SK-N-SH treated with all-trans-retinoic acid at 6 μM for 48 hours (cell line): ENCODE measurements around the gene CCNL2.

Experiments used
- ATAC-seq: fragments of 200-7000 bp; cut with Tn5 transposase; 3 replicates; pipeline ENCODE4 v1.9.1; 2020; ENCODE audit warnings: mild to moderate bottlenecking, moderate library complexity
- ARNTL ChIP-seq: fragments of 450-650 bp; formaldehyde crosslinking; IDR thresholded peaks from 2 replicates; pipeline ENCODE4 v1.5.0; 2020; ENCODE audit warnings: low read depth, mild to moderate bottlenecking, moderate library complexity, borderline replicate concordance
- BACH2 ChIP-seq: fragments of 250-450 bp; sonication (Bioruptor Pico); IDR thresholded peaks from 2 replicates; pipeline ENCODE4 v1.9.0; 2021; ENCODE audit warnings: mild to moderate bottlenecking, borderline replicate concordance
- CSDC2 ChIP-seq: fragments of 250-450 bp; sonication (Bioruptor Pico); IDR thresholded peaks from 2 replicates; pipeline ENCODE4 v1.5.0; 2020; ENCODE audit warnings: mild to moderate bottlenecking, moderate library complexity
- ESRRG ChIP-seq: fragments of 250-450 bp; sonication (Bioruptor Pico); IDR thresholded peaks from 2 replicates; pipeline ENCODE4 v1.6.1; 2021; ENCODE audit warnings: mild to moderate bottlenecking
- GLIS3 ChIP-seq: fragments of 250-450 bp; sonication (Bioruptor Pico); IDR thresholded peaks from 2 replicates; pipeline ENCODE4 v1.5.0; 2020; ENCODE audit warnings: mild to moderate bottlenecking, moderate library complexity
- ISL1 ChIP-seq: fragments of 250-450 bp; sonication (Bioruptor Pico); IDR thresholded peaks from 2 replicates; pipeline ENCODE4 v2.1.2; 2022; ENCODE audit warnings: mild to moderate bottlenecking, moderate library complexity
- OSR1 ChIP-seq: fragments of 250-450 bp; sonication (Bioruptor Pico); IDR thresholded peaks from 2 replicates; pipeline ENCODE4 v1.8.0; 2022; ENCODE audit warnings: moderate library complexity, mild to moderate bottlenecking, inconsistent platforms
- PPARA ChIP-seq: fragments of 250-450 bp; sonication (Bioruptor Pico); IDR thresholded peaks from 2 replicates; pipeline ENCODE4 v1.5.0; 2020; ENCODE audit warnings: mild to moderate bottlenecking, borderline replicate concordance
- SNAI2 ChIP-seq: fragments of 250-450 bp; sonication (Bioruptor Pico); IDR thresholded peaks from 2 replicates; pipeline ENCODE4 v1.5.0; 2020; ENCODE audit warnings: mild to moderate bottlenecking, moderate library complexity
- TCF4 ChIP-seq: fragments of 250-450 bp; sonication (Bioruptor Pico); IDR thresholded peaks from 2 replicates; pipeline ENCODE4 v1.8.0; 2021; ENCODE audit warnings: mild to moderate bottlenecking, moderate library complexity, borderline replicate concordance
- ZC3H10 ChIP-seq: fragments of 250-450 bp; sonication (Bioruptor Pico); IDR thresholded peaks from 2 replicates; pipeline ENCODE4 v1.5.1; 2021; ENCODE audit warnings: mild to moderate bottlenecking, moderate library complexity
- ZFP3 ChIP-seq: fragments of 250-450 bp; sonication (Bioruptor Pico); IDR thresholded peaks from 2 replicates; pipeline ENCODE4 v1.5.0; 2020; ENCODE audit warnings: mild to moderate bottlenecking, moderate library complexity
- ZFP30 ChIP-seq: fragments of 450-650 bp; formaldehyde crosslinking; IDR thresholded peaks from 2 replicates; pipeline ENCODE4 v1.5.0; 2022; ENCODE audit warnings: mild to moderate bottlenecking, moderate library complexity
- ZNF565 ChIP-seq: fragments of 450-650 bp; formaldehyde crosslinking; conservative IDR thresholded peaks from 2 replicates; pipeline ENCODE4 v1.5.0; 2020; ENCODE audit warnings: low read depth, mild to moderate bottlenecking, moderate library complexity
- ZNF70 ChIP-seq: fragments of 450-650 bp; formaldehyde crosslinking; IDR thresholded peaks from 2 replicates; pipeline ENCODE4 v1.5.0; 2020; ENCODE audit warnings: mild to moderate bottlenecking, moderate library complexity
- ZNF8 ChIP-seq: fragments of 450-650 bp; formaldehyde crosslinking; IDR thresholded peaks from 2 replicates; pipeline ENCODE4 v1.5.0; 2020; ENCODE audit warnings: mild to moderate bottlenecking, moderate library complexity
- TF ChIP-seq, protein P1 (sequence below): fragments of 250-450 bp; sonication (Bioruptor Pico); IDR thresholded peaks from 2 replicates; pipeline ENCODE4 v1.5.0; 2020; ENCODE audit warnings: mild to moderate bottlenecking, moderate library complexity
- TF ChIP-seq, protein P2 (sequence below): fragments of 250-450 bp; sonication (Bioruptor Pico); IDR thresholded peaks from 2 replicates; pipeline ENCODE4 v1.5.1; 2020; ENCODE audit warnings: low read depth, mild to moderate bottlenecking, moderate library complexity
- TF ChIP-seq, protein P3 (sequence below): fragments of 250-450 bp; sonication (Bioruptor Pico); IDR thresholded peaks from 2 replicates; pipeline ENCODE4 v1.8.0; 2020; ENCODE audit warnings: mild to moderate bottlenecking, moderate library complexity, borderline replicate concordance
- TF ChIP-seq, protein P4 (sequence below): fragments of 250-450 bp; sonication (Bioruptor Pico); IDR thresholded peaks from 2 replicates; pipeline ENCODE4 v1.8.0; 2021; ENCODE audit warnings: low read depth, mild to moderate bottlenecking, moderate library complexity, borderline replicate concordance

Gene CCNL2

DNA sequence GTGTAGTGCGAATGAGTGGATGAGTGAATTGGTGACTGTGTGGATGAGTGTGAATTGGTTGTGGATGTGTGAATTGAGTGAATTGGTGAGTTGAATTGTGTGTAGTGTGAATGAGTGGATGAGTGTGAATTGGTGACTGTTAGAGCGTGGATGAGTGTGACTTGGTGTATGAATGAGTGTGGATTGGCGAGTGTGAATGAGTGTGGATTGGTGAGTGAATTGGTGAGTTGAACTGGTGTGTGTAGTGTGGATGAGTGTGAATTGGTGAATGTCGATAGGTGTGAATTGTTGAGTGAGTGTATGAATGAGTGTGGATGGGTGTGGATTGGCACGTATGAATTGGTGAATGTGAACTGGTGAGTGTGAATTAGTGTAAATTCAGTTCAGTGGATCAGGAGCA lies 31.8 kb downstream of the CCNL2 start (continued):
- TF ChIP-seq, protein P1, sequence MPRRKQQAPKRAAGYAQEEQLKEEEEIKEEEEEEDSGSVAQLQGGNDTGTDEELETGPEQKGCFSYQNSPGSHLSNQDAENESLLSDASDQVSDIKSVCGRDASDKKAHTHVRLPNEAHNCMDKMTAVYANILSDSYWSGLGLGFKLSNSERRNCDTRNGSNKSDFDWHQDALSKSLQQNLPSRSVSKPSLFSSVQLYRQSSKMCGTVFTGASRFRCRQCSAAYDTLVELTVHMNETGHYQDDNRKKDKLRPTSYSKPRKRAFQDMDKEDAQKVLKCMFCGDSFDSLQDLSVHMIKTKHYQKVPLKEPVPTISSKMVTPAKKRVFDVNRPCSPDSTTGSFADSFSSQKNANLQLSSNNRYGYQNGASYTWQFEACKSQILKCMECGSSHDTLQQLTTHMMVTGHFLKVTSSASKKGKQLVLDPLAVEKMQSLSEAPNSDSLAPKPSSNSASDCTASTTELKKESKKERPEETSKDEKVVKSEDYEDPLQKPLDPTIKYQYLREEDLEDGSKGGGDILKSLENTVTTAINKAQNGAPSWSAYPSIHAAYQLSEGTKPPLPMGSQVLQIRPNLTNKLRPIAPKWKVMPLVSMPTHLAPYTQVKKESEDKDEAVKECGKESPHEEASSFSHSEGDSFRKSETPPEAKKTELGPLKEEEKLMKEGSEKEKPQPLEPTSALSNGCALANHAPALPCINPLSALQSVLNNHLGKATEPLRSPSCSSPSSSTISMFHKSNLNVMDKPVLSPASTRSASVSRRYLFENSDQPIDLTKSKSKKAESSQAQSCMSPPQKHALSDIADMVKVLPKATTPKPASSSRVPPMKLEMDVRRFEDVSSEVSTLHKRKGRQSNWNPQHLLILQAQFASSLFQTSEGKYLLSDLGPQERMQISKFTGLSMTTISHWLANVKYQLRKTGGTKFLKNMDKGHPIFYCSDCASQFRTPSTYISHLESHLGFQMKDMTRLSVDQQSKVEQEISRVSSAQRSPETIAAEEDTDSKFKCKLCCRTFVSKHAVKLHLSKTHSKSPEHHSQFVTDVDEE (CRISPR knock-in tag): no peak
- TF ChIP-seq GLIS3 (CRISPR knock-in tag) (no peak), ZNF8 (CRISPR knock-in tag) (no peak), TCF4 (CRISPR knock-in tag) (no peak)

DNA sequence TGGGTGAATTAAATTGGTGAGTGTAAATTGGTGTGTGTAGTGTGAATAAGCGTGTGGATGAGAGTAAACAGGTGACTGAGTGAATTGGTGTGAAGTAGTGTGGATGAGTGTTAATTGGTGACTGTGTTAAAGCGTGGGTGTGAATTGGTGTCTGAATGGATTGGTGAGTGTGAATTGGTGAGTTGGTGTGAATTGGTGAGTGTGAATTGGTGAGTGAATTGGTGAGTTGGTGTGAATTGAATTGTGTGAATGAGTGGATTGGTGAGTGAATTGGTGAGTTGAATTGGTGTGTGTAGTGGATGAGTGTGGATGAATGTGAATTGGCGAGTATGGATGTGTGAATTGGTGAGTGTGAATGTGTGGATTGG lies 32.5 kb downstream of the CCNL2 start:
- no peak for TF ChIP-seq TCF4 (CRISPR knock-in tag)
- TF ChIP-seq ZC3H10 (CRISPR knock-in tag): no peak
- TF ChIP-seq, protein P2, sequence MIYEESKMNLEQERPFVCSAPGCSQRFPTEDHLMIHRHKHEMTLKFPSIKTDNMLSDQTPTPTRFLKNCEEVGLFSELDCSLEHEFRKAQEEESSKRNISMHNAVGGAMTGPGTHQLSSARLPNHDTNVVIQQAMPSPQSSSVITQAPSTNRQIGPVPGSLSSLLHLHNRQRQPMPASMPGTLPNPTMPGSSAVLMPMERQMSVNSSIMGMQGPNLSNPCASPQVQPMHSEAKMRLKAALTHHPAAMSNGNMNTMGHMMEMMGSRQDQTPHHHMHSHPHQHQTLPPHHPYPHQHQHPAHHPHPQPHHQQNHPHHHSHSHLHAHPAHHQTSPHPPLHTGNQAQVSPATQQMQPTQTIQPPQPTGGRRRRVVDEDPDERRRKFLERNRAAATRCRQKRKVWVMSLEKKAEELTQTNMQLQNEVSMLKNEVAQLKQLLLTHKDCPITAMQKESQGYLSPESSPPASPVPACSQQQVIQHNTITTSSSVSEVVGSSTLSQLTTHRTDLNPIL (CRISPR knock-in tag): no peak
- ATAC-seq: no peak

DNA sequence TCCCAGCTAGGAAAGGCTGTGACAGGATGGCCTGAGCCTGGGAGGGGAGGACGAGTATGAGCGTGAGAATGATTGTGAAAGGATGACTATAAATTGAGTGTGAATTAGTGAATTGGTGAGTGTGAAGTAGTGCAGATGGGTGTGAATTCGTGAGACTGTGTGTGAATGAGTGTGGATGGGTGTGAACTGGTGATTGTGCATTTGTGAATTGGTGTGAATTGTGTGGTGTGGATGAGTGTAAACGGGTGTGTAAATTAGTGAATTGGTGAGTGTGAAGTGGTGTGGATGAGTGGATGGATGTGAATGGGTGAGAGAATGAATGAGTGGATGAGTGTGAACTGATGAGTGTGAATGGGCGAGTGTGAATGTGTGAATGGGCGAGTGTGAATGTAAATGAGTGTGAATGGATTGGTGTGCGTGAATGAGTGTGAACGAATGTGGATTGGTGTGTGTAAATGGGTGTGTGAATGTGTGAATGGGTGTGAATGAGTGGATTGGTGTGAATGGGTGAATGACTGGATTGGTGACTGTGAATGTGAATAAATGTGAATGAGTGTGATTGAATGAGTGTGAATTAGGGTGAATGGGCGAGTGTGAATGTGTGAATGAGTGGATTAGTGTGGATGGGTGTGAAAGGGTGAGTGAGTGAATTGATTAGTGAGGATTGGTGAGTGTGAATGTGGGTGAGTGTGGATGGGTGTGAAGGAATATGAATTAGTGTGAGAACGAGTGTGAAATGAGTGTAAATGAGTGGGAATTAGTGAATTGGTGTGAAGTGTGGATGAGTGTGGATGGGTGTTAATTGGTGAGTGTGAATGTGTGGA lies 33.0 kb downstream of the CCNL2 start:
- TF ChIP-seq PPARA (CRISPR knock-in tag): no peak
- no peak for TF ChIP-seq ZC3H10 (CRISPR knock-in tag)
- no peak for TF ChIP-seq TCF4 (CRISPR knock-in tag)
- TF ChIP-seq ZFP3 (CRISPR knock-in tag): no peak
- TF ChIP-seq, protein P3, sequence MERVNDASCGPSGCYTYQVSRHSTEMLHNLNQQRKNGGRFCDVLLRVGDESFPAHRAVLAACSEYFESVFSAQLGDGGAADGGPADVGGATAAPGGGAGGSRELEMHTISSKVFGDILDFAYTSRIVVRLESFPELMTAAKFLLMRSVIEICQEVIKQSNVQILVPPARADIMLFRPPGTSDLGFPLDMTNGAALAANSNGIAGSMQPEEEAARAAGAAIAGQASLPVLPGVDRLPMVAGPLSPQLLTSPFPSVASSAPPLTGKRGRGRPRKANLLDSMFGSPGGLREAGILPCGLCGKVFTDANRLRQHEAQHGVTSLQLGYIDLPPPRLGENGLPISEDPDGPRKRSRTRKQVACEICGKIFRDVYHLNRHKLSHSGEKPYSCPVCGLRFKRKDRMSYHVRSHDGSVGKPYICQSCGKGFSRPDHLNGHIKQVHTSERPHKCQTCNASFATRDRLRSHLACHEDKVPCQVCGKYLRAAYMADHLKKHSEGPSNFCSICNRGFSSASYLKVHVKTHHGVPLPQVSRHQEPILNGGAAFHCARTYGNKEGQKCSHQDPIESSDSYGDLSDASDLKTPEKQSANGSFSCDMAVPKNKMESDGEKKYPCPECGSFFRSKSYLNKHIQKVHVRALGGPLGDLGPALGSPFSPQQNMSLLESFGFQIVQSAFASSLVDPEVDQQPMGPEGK (CRISPR knock-in tag): no peak
- TF ChIP-seq BACH2 (CRISPR knock-in tag): no peak
- TF ChIP-seq, protein P4, sequence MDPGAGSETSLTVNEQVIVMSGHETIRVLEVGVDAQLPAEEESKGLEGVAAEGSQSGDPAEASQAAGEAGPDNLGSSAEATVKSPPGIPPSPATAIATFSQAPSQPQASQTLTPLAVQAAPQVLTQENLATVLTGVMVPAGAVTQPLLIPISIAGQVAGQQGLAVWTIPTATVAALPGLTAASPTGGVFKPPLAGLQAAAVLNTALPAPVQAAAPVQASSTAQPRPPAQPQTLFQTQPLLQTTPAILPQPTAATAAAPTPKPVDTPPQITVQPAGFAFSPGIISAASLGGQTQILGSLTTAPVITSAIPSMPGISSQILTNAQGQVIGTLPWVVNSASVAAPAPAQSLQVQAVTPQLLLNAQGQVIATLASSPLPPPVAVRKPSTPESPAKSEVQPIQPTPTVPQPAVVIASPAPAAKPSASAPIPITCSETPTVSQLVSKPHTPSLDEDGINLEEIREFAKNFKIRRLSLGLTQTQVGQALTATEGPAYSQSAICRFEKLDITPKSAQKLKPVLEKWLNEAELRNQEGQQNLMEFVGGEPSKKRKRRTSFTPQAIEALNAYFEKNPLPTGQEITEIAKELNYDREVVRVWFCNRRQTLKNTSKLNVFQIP (CRISPR knock-in tag): no peak
- TF ChIP-seq, protein P2 (CRISPR knock-in tag): no peak
- no peak for TF ChIP-seq CSDC2 (CRISPR knock-in tag)
- TF ChIP-seq ZNF70 (CRISPR knock-in tag): no peak
- TF ChIP-seq ISL1 (CRISPR knock-in tag): no peak
- TF ChIP-seq OSR1: no peak
- TF ChIP-seq ZNF8 (CRISPR knock-in tag): no peak
- TF ChIP-seq ZFP30 (CRISPR knock-in tag): no peak
- TF ChIP-seq ZNF565 (CRISPR knock-in tag): no peak
- TF ChIP-seq, protein P1 (CRISPR knock-in tag): no peak
- no peak for TF ChIP-seq SNAI2 (CRISPR knock-in tag)
- no peak for TF ChIP-seq ESRRG
- no peak for TF ChIP-seq ARNTL (CRISPR knock-in tag)
- TF ChIP-seq GLIS3 (CRISPR knock-in tag): no peak
- TF ChIP-seq, all 23 proteins: peak for 0
- no peak for ATAC-seq
